Sigmoid colon (tissue), 4 donors: Measurements from ENCODE around the gene MGST2.

Source experiments
- EP300 ChIP-seq, 4 donors: sonication (generic); formaldehyde crosslinking; IDR thresholded peaks; one replicate each; pipeline ENCODE4 v1.6.1; 2017; ENCODE audit warnings: antibody characterized with exemption in 4 of 4
- POLR2A ChIP-seq, 2 donors: fragments of 450-650 bp; IDR thresholded peaks; one replicate each; pipeline ENCODE4 v1.6.1; 2016; ENCODE audit warnings: antibody characterized with exemption in 2 of 2, mild to moderate bottlenecking in 2 of 2, moderate library complexity in 2 of 2
- POLR2AphosphoS5 ChIP-seq, 4 donors: sonication (generic); formaldehyde crosslinking; IDR thresholded peaks; one replicate each; pipeline ENCODE4 v1.6.1; 2017; ENCODE audit warnings: antibody characterized with exemption in 4 of 4
- TF ChIP-seq, protein P1 (sequence below), 4 experiments: fragments of 450-650 bp in 3 of 4; fragments of 200-600 bp in 1 of 4; IDR thresholded peaks; one replicate each; pipeline ENCODE4 v1.5.1; 2016 to 2019; ENCODE audit warnings: antibody characterized with exemption in 4 of 4, mild to moderate bottlenecking in 3 of 4, moderate library complexity in 2 of 4

- TF ChIP-seq, protein P1, sequence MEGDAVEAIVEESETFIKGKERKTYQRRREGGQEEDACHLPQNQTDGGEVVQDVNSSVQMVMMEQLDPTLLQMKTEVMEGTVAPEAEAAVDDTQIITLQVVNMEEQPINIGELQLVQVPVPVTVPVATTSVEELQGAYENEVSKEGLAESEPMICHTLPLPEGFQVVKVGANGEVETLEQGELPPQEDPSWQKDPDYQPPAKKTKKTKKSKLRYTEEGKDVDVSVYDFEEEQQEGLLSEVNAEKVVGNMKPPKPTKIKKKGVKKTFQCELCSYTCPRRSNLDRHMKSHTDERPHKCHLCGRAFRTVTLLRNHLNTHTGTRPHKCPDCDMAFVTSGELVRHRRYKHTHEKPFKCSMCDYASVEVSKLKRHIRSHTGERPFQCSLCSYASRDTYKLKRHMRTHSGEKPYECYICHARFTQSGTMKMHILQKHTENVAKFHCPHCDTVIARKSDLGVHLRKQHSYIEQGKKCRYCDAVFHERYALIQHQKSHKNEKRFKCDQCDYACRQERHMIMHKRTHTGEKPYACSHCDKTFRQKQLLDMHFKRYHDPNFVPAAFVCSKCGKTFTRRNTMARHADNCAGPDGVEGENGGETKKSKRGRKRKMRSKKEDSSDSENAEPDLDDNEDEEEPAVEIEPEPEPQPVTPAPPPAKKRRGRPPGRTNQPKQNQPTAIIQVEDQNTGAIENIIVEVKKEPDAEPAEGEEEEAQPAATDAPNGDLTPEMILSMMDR (IDR thresholded peaks at IDR 0.05), result no peak
- TF ChIP-seq POLR2A (IDR thresholded peaks at IDR 0.05) (no peak), EP300 (IDR thresholded peaks at IDR 0.05) (no peak), POLR2AphosphoS5 (IDR thresholded peaks at IDR 0.05) (no peak)
Measured at GRCh38 chr4:139696491-139696890, 30.9 kb downstream of the MGST2 start.
